Cardiac septum (tissue), 1 donor: ENCODE data around the gene BAZ1A. TPM values are rescaled to one million over a fixed set of nuclear protein-coding genes. Genes with fewer than 3 reads are reported as not detected.
A peak's percentile ranks its signal among the peaks of the same experiment; 100 is the strongest.
"Not testable (repeated sequence)": the region's sequence is repeated elsewhere in the genome, so short reads cannot be mapped to it uniquely, and the experiment has no call there.

ENCODE experiments used
- DNase-seq: peaks from one replicate; pipeline ENCODE4 v3.0.0-alpha.2; 2020; ENCODE audit warnings: low spot score
- intact Hi-C: fragments of 100-400 bp; cut with DNase I; formaldehyde crosslinking; loops from one replicate; pipeline ENCODE4 v1.14.0; 2022
- total RNA-seq: library from RNA; stranded (reverse); fragmentation: NEBNext Ultra II Directional; extraction: Animal tissue kit (Norgen Biotek cat#: 25700); gene quantifications from one replicate; pipeline ENCODE4 v1.2.1, GENCODE V29; 2021
- donor health status: DM: no; HTN: no; CAD: no.

The BAZ1A gene
- total RNA-seq, 1 donor from 2014 or later: 8.4 TPM

DNA sequence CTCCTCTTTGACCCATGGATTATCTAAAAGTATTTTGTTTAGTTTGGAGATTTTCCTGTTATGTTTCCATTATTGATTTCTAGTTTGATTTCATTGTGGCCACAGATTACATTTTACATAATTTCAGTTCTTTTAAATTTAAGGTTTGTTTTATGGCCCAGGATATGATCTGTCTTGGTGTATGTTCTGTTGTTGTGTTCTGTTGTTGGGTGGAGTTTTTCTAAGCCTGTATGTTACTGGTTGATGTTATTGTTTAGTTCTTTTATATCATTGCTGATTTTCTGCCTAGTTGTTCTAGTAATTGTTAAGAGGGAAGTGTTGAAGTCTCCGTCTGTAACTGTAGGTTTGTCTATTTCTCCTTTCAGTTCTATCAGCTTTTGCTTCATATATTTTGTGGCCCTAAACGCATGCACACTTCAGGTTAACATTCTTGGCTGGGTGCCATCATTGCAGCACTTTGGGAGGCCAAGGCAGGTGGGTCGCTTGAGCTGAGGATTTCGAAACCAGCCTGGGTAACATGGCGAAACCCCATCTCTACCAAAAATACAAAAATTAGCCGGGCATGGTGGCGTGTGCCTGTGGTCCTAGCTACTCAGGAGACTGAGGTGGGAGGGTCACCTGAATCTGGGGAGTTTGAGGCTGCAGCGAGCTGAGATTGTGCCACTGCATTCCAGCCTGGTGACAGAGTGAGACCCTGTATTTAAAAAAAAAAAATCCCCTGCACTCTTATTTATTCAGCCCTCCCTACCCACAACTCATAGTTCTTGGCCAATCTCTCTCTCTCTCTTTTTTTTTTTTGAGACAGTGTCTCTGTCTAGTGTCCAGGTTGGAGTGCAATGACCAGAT is 132.7 kb downstream of the BAZ1A start:
- DNase-seq: no peak
- intact Hi-C loops: no loop called here

DNA sequence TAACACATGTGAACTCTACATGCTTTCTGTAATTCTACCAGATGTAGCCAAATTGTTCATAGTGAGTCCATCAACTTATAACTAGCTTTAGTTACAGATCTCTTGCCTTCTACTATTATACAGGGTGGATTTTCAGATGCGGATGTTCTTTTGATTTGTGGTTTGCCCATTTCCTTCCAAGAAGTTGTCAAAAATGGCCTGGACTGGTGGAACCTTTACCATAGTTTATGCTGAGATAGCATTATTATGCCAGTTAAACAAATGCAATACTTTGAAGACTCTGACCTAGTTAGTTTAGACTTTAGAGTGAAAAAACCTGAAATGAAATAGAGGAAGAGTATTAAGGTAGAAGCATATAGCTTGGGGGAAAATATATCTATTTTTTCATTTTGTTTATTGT is 133.3 kb downstream of the BAZ1A start:
- intact Hi-C loops: no loop called here
- no peak for DNase-seq

DNA sequence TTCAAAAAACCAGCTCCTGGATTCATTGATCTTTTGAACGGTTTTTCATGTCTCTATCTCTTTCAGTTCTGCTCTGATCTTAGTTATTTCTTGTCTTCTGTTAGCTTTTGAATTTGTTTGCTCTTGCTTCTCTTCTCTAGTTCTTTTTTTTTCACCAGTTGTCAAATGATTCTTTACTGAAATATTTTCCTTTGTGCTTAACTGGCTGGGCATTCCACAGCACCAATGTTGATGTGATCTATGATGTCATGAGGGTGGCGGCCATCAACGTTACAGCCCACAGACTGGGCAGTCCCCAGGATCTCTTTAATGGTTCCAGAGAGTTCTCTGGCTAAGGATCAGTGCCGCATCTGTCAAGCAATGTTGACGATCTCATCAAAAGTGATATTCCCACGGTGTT is 135.0 kb downstream of the BAZ1A start:
- DNase-seq, intact Hi-C loops: not testable (repeated sequence)

DNA sequence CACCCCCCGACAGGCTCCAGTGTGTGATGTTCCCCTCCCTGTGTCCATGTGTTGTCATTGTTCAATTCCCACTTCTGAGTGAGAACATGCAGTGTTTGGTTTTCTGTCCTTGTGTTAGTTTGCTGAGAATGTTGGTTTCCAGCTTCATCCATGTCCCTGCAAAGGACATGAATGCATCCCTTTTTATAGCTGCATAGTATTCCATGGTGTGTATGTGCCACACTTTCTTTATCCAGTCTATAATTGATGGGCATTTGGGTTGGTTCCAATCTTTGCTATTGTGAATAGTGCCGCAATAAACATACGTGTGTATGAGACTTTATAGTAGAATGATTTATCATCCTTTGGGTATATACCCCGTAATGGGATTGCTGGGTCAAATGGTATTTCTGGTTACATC is 138.1 kb downstream of the BAZ1A start:
- DNase-seq, intact Hi-C loops: not testable (repeated sequence)

DNA sequence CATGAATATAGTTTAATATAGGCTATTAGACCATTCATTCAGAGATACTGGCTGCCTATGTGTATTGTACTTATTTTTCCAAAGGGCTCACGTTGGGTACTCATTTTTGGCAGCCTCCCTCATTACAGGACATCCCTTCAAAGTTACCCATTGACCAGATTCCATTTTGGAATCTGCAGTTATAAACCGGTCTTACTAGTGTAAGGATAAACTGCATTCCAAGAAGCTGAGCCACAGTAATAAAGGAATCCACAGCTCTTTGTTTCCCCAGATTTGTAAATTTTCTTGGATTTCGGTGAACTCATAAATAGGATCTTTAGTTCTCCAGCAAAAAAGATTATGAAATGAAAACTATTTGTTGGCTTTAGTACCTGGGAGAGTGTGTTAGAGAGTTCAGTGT is 141.9 kb downstream of the BAZ1A start:
- intact Hi-C loops: no loop called here
- DNase-seq: no peak

DNA sequence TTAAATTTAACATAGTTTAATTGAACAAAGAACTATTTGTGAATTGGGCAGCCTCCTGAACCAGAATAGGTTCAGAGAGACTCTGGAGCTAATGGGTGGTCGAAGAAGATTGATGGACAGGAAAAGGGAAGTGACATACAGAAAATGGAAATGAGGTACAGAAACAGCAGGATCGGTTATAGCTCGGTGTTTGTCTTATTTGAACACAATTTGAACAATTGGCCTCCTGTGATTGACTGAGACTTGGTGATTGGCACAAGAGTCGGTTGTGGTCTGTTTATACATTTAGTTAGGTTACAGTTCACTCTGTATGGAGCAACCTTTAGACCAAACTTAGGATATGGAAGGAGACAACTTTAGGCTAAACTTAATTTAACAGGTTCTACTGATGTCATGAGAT is 142.4 kb downstream of the BAZ1A start:
- no peak for DNase-seq
- intact Hi-C loops: no loop called here

DNA sequence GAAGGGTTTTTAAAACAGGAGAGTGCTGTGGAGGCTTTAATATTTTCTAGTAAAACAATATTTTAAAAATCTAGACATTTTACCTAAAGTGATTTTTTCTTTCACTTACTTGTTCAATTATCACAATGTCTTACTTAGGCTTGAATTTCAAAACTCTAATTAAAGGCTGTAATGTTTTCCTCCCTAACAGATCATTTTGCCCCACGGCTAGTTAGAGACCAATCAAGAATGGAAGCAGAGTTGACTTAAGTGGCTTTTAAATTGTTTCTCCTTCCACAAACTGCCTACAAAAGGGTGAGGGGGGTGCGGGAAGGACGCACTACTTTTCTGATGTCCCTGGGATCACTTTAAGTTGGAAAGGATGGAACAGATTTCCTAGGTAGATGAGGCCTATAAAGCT is 151.3 kb downstream of the BAZ1A start:
- intact Hi-C loops: loop anchor here (2.0 kb wide), 1 partner anchor 51 kb away; no protein-coding TSS in a partner anchor

DNA sequence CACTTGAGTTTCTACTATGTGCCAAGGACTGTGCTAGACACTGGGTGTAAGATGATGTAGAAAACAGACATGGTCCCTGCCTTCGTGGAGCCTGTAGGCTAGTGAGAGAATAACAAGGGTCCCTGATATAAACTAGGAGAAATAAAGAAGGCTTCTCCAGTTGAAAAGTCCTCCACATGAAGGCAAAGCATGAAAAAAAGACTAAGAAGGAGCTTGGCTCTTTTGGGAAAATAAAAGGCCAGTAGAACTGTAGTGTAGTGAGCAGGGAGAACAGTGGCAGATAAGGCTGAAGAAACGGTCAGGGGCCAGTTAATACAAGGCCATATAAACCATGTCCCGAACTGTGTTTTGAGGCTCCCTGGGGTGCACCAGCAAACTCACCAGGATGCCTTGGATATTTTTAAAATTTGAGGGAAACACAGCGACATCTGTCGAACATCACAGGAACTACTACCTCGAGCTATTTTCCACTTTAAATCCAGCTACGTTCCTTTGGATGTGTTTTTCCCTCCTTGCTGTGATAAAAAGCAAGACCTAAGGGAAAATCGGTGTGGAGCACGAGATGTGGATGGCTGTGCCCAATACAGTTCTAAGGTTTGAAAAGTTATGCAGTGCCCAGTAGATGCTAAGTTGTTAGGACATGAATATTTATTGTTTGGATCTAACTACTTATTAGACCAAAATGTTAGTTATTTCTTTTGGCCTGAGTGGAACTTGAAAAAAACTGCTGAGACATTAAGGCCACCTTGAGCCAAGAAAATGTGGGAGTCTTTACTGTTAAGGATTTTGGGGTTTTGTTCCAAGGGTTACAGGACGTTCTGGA is 152.2 kb downstream of the BAZ1A start:
- intact Hi-C loops: loop anchor here (2.0 kb wide), 1 partner anchor 50 kb away; no protein-coding TSS in a partner anchor
- DNase-seq: no peak

More for the DNA sequence above, 151.3 kb downstream of the BAZ1A start:
- no peak for DNase-seq

DNA sequence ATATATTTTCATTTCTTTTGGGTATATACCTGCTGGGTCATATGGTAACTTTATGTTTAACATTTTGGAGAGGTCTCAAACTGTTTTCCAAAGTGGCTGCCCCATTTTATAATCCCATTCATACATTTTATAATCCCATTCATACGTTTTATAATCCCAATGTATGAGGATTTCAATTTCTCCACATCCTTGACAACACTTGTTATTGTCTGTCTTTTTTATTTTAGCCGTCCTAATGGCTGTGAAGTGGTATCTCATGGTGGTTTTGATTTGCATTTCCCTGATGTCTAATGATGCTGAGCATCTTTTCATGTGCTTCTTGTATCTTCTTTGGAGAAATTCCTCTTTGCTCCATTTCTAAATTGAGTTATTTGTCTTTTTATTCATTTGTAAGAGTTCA is 154.0 kb downstream of the BAZ1A start:
- intact Hi-C loops: no loop called here
- DNase-seq: no peak

DNA sequence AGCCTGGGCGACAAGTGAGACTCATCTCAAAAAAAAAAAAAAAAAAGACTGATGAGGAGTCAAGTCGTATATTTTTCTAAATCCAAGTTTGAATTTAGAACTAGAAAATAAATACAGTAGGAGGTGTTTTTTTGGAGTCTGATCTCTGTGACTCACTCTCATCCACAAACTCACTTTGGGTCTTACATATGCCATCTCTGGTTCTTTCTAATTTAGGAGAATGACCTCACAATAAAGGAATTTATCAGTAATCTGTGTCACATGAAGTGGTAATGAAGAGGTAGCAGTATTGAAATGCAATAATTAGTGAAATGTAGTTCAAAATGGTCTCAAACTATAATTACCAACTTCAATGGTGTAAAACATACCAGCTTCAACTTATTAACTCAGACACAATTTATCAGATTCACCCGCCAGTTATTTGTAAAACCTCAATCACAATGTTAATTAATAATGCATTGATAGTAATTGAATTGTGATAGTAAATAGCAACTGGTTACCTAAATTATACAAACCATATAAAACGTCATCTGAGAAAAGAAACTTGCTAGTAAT is 156.3 kb downstream of the BAZ1A start:
- no peak for DNase-seq
- intact Hi-C loops: loop anchor here (5.0 to 10.0 kb wide), 2 partner anchors 153 to 686 kb away; partner anchors contain the start of gene NFKBIA

DNA sequence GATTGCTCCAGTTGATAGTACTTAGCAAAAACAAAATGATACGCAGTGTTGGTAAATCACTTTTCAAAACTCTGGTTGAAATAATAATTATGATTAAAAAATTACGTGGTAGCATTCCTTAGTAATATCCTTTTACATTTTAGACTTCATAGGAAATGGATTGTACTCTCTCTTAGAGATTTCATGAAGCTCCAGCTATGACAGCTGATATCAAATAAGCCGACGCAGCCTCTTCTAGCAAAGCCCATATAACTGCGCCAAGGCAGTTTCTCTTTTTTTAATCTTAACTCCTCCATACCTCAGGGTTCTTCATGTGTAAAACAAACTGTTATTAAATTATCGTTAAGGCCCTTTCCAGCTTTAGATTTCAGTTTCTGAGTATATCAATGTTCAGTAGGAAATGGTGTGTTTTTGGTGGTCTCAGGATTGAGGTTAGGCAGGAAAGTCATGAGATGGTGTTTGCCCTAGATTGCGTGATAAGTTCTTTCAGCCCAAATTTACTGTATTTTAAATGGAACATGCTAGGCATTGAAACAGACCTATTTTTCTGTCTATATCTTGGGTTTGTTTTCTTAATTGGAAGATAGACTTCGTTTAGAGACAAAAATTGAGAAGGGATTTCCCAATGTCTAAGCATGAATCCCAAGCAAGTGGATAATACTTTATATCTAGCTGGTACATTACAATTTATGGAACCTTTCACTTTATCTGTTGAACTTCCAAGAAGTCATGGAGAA is 159.9 kb downstream of the BAZ1A start:
- no peak for DNase-seq
- intact Hi-C loops: loop anchor here (5.0 to 10.0 kb wide), 2 partner anchors 157 to 690 kb away; partner anchors contain the start of gene NFKBIA

DNA sequence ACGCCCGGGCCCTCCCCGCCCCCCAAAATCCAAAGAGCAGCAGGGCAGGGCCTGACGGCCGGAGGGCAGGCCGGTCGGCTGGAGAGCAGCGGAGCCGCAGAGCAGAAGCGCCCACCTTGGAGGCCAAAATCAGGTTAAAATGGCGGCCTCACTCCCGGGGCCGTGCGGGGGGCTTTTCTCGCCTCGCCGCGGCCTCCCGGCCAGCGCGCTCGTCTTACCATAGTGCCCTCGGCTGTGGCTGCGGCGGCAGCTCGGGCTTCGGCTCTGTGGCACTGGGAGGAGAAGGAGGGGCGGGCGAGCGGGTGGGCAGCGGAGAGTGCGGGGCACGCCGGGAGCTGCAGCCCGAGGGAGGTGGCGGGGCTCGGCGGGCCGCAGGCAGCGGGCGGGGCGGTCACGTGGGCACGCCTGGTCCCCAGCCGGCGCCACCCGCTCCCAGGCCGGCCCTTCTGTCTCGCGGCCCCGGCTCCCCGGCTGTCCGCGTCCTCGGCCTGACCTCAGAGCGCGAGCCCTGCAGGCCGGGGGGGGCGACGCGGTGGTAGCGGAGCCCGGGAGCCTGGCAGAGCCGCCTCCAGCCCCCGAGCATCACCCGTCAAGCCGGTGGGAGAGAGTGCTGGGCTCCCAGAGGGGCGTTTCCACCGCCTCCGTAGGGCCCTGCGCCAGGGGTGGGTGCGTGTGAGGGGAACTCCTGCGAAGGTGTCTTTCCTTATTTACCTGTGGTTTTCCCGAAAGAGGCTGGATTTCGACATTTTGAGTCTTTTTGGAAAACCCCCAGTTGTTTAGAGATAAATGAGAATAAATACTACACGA is 160.6 kb downstream of the BAZ1A start, which contains the start of gene CFL2:
TSS of gene CFL2 (minus strand) at position 274 of the 807 bp plus-strand sequence. CDS start at position 221, 53 bp downstream.
- intact Hi-C loops: loop anchor here (5.0 to 10.0 kb wide), 2 partner anchors 158 to 690 kb away; partner anchors contain the start of gene NFKBIA
- DNase-seq: peak; percentile 91

DNA sequence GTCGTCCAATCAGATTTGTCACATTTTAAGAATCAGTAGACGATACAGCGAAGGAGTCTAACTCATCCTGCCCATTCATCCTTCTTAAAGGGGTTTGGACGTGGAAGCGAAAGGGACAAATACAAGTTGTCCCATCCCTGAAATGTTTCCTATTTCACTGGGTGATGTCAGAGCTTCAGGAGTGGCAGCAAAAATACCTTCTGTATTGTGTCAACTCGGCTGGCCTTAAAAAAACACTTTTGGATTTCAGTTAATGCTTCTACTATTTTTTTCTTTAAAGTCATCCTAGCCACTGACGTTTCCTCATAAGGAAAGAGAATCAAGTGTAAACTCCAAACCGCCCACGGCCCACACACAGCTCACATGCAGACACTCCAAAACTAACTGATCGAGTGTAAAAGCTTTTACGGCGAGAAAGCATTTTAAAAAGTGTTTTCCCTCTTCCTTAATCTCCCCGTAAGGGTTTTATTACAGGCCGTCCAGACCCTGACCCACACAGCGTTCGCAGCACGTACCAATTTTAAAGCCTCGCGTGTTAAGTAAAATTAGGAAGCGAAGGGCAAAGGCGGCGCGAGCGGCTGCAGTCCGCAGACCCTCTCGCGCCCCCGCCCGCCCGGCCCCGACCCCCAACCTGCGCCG is 161.4 kb downstream of the BAZ1A start:
- DNase-seq: no peak
- intact Hi-C loops: loop anchor here (10.0 kb wide), 1 partner anchor 691 kb away; the partner anchor contains the start of gene NFKBIA

DNA sequence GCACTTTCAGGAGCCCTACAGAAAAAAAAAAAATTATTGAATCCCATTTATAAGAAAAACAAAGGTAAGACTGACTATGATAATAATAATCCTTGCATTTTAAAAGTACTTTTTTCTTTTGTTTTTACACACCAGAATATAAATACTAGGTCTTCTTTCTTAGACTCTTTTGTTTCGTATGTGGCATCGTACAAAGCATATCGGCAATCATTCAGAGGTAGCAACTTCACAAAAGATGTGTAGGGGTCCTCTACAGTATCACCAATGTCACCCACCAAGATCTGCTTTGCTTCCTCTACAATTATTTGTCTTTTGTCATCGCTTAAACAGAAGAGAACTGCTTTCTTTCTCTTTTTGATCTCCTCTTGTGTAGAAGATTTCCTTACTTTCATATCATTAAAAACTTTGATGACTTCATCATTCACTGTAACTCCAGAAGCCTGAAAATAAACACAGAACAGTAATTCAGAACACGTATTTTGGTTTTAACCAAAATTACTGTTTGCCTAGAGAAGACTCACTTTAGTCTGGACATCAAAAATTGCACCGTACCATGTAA is 162.0 kb downstream of the BAZ1A start:
- intact Hi-C loops: loop anchor here (10.0 kb wide), 1 partner anchor 692 kb away; the partner anchor contains the start of gene NFKBIA
- DNase-seq: no peak

DNA sequence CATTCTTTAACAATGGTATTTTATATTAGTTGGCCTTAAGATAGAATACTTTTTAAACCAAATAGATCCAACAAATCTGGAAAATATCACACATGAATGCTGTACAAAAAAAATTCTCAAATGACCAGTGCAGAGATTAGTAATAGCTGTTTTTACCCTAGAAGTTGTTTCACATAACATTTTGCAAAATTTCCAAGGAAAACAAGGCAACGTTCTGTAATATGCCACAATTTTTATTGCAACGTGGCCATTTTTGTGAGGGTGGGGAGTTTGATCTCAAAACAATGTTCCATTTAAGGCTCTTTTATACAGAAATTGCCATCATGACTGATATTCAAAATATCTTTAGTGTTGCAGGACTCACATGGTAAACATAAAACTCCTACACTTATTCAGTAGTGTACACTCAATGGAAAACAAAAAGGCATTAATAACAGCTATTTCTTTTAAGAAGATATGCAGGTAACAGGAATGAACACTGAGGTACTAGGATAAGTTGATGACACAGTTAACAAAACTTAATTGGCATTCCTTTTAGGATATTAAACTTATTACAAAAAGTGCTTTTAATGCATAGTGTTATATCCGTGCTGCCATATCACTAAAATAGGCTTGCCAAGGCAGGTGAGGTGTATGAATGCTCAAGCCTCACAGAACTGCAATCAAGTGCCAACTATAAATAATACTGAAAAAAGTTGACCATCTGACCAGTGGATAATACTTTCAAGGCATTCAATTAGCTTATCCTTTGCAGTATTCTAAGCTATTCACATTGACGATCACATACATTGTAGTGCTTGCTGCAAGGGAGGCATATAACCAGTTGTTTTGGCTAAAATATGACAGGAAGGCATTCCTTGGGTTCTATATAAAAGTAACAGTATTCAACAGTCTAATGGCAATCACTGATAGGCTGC is 163.1 kb downstream of the BAZ1A start:
- no peak for DNase-seq
- intact Hi-C loops: loop anchor here (10.0 kb wide), 1 partner anchor 693 kb away; the partner anchor contains the start of gene NFKBIA

DNA sequence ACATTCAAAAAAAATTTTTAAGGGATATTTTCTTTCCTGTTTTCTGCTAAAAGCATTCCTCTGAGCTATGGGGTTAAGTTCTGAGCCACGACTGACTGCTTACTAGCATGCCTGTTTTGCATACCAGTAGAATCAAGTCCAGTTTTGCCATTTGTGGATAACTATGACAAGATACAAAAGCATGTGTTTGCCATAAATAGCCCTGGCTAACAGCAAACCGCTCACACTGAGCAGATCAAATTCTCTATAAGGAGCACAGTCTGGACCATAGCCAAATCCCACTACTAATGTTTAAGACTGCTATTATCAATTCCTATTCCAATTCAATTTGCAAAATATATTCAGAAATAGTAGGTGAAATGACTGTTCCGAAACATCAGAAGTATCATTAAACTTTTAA is 164.0 kb downstream of the BAZ1A start:
- intact Hi-C loops: loop anchor here (10.0 kb wide), 1 partner anchor 694 kb away; the partner anchor contains the start of gene NFKBIA
- DNase-seq: no peak
